ENCODE results near the gene TUBA1B.
"Not testable (repeated sequence)": the region's sequence is repeated elsewhere in the genome, so short reads cannot be mapped to it uniquely, and the experiment has no call there.

Gene TUBA1B

GRCh38 chr12:49137476-49137875 lies 6.3 kb upstream of the TUBA1B start:
- ATAC-seq, result no peak
- no peak for TF ChIP-seq TCF4 (CRISPR knock-in tag; IDR thresholded peaks at IDR 0.05; ENCODE audit: borderline replicate concordance)
- TF ChIP-seq ARNTL (CRISPR knock-in tag; IDR thresholded peaks at IDR 0.05; ENCODE audit: borderline replicate concordance, low read depth), result no peak
- TF ChIP-seq OSR1 (CRISPR knock-in tag; IDR thresholded peaks at IDR 0.05), result no peak
- TF ChIP-seq PATZ1 (CRISPR knock-in tag; IDR thresholded peaks at IDR 0.05; ENCODE audit: borderline replicate concordance), result no peak
- TF ChIP-seq TSHZ2 (CRISPR knock-in tag; IDR thresholded peaks at IDR 0.05), result no peak
- TF ChIP-seq ZFP30 (CRISPR knock-in tag; IDR thresholded peaks at IDR 0.05), result no peak
- TF ChIP-seq ZNF565 (CRISPR knock-in tag; conservative IDR thresholded peaks at IDR 0.05; ENCODE audit: low read depth), result no peak
- no peak for TF ChIP-seq ZFP3 (CRISPR knock-in tag; IDR thresholded peaks at IDR 0.05)

GRCh38 chr12:49136997-49137396 lies 5.8 kb upstream of the TUBA1B start:
- ATAC-seq, result not testable (repeated sequence)

- TF ChIP-seq ZNF565 (CRISPR knock-in tag; conservative IDR thresholded peaks at IDR 0.05; ENCODE audit: low read depth) (no peak), TOX (CRISPR knock-in tag; IDR thresholded peaks at IDR 0.05; ENCODE audit: borderline replicate concordance) (no peak), BACH2 (CRISPR knock-in tag; IDR thresholded peaks at IDR 0.05; ENCODE audit: borderline replicate concordance) (no peak), ESRRG (CRISPR knock-in tag; IDR thresholded peaks at IDR 0.05) (no peak), ZC3H10 (CRISPR knock-in tag; IDR thresholded peaks at IDR 0.05) (no peak), SNAI2 (CRISPR knock-in tag; IDR thresholded peaks at IDR 0.05) (no peak), POU6F1 (CRISPR knock-in tag; IDR thresholded peaks at IDR 0.05; ENCODE audit: borderline replicate concordance, low read depth) (no peak), PPARA (CRISPR knock-in tag; IDR thresholded peaks at IDR 0.05; ENCODE audit: borderline replicate concordance) (no peak), ISL1 (CRISPR knock-in tag; IDR thresholded peaks at IDR 0.05) (no peak), ARNTL (CRISPR knock-in tag; IDR thresholded peaks at IDR 0.05; ENCODE audit: borderline replicate concordance, low read depth) (no peak), ZFP3 (CRISPR knock-in tag; IDR thresholded peaks at IDR 0.05) (no peak)
- ATAC-seq, result no peak
These were observed 2.4 kb upstream of the TUBA1B start for GRCh38 chr12:49133590-49133989.

- no peak for ATAC-seq
- TF ChIP-seq OSR1 (CRISPR knock-in tag; IDR thresholded peaks at IDR 0.05) (no peak), TCF4 (CRISPR knock-in tag; IDR thresholded peaks at IDR 0.05; ENCODE audit: borderline replicate concordance) (no peak), ESRRG (CRISPR knock-in tag; IDR thresholded peaks at IDR 0.05) (no peak), TSHZ2 (CRISPR knock-in tag; IDR thresholded peaks at IDR 0.05) (no peak), ISL1 (CRISPR knock-in tag; IDR thresholded peaks at IDR 0.05) (no peak), CREB5 (CRISPR knock-in tag; IDR thresholded peaks at IDR 0.05; ENCODE audit: low read depth) (no peak)
These were observed 1.8 kb upstream of the TUBA1B start for GRCh38 chr12:49133014-49133413.
